ENCODE results near the gene TCP11L2. TPM values are rescaled to one million over a fixed set of nuclear protein-coding genes. Genes with fewer than 3 reads are reported as not detected.
A peak's percentile ranks its signal among the peaks of the same experiment; 100 is the strongest.

TCP11L2 gene
- total and polyA plus RNA-seq, 2 of the 13 experiments (the other 11 are each of a cell fraction or from before 2014, with no cell fraction given), result 4.6 to 24.1 TPM

- peak; percentile 28; the same call in 1 of the 2 replicates for TF ChIP-seq ZNF138 (CRISPR knock-in tag; IDR thresholded peaks at IDR 0.05; ENCODE audit: low read depth)
- TF ChIP-seq, protein P1, sequence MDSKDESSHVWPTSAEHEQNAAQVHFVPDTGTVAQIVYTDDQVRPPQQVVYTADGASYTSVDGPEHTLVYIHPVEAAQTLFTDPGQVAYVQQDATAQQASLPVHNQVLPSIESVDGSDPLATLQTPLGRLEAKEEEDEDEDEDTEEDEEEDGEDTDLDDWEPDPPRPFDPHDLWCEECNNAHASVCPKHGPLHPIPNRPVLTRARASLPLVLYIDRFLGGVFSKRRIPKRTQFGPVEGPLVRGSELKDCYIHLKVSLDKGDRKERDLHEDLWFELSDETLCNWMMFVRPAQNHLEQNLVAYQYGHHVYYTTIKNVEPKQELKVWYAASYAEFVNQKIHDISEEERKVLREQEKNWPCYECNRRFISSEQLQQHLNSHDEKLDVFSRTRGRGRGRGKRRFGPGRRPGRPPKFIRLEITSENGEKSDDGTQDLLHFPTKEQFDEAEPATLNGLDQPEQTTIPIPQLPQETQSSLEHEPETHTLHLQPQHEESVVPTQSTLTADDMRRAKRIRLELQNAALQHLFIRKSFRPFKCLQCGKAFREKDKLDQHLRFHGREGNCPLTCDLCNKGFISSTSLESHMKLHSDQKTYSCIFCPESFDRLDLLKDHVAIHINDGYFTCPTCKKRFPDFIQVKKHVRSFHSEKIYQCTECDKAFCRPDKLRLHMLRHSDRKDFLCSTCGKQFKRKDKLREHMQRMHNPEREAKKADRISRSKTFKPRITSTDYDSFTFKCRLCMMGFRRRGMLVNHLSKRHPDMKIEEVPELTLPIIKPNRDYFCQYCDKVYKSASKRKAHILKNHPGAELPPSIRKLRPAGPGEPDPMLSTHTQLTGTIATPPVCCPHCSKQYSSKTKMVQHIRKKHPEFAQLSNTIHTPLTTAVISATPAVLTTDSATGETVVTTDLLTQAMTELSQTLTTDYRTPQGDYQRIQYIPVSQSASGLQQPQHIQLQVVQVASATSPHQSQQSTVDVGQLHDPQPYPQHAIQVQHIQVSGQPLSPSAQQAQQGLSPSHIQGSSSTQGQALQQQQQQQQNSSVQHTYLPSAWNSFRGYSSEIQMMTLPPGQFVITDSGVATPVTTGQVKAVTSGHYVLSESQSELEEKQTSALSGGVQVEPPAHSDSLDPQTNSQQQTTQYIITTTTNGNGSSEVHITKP (CRISPR knock-in tag; IDR thresholded peaks at IDR 0.05; ENCODE audit: low read depth), result peak; percentile 85
- peak; percentile 81 for TF ChIP-seq ZKSCAN8 (CRISPR knock-in tag; IDR thresholded peaks at IDR 0.05; ENCODE audit: borderline replicate concordance)
- 0 out of 2 replicates have a peak, but pooled peaks have one; percentile 9 for TF ChIP-seq MEIS2 (CRISPR knock-in tag; IDR thresholded peaks at IDR 0.05)
- TF ChIP-seq, protein P2, sequence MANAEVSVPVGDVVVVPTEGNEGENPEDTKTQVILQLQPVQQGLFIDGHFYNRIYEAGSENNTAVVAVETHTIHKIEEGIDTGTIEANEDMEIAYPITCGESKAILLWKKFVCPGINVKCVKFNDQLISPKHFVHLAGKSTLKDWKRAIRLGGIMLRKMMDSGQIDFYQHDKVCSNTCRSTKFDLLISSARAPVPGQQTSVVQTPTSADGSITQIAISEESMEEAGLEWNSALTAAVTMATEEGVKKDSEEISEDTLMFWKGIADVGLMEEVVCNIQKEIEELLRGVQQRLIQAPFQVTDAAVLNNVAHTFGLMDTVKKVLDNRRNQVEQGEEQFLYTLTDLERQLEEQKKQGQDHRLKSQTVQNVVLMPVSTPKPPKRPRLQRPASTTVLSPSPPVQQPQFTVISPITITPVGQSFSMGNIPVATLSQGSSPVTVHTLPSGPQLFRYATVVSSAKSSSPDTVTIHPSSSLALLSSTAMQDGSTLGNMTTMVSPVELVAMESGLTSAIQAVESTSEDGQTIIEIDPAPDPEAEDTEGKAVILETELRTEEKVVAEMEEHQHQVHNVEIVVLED (CRISPR knock-in tag; IDR thresholded peaks at IDR 0.05; ENCODE audit: borderline replicate concordance), result peak; percentile 93
- peak; percentile 85; the same call in 1 of the 2 replicates for TF ChIP-seq ZNF569 (CRISPR knock-in tag; IDR thresholded peaks at IDR 0.05; ENCODE audit: borderline replicate concordance)
- TF ChIP-seq IKZF1 (IDR thresholded peaks at IDR 0.05), result no peak
- TF ChIP-seq YY1 (IDR thresholded peaks at IDR 0.05; ENCODE audit: insufficient read depth, insufficient replicate concordance, low read depth, low read length), result peak; percentile 37
- 0 out of 2 replicates have a peak, but pooled peaks have one; percentile 83 for TF ChIP-seq PAWR (CRISPR knock-in tag; IDR thresholded peaks at IDR 0.05; ENCODE audit: borderline replicate concordance)
- no peak for TF ChIP-seq ZNF460 (CRISPR knock-in tag; IDR thresholded peaks at IDR 0.05; ENCODE audit: borderline replicate concordance)
- TF ChIP-seq EHMT2 (IDR thresholded peaks at IDR 0.05; ENCODE audit: borderline replicate concordance, low read depth, low read length), result peak; percentile 46; the same call in 1 of the 2 replicates
- no peak for TF ChIP-seq ZFP82 (CRISPR knock-in tag; IDR thresholded peaks at IDR 0.05; ENCODE audit: borderline replicate concordance)
- TF ChIP-seq ZNF451 (CRISPR knock-in tag; IDR thresholded peaks at IDR 0.05), result peak; percentile 74
- TF ChIP-seq, protein P3, sequence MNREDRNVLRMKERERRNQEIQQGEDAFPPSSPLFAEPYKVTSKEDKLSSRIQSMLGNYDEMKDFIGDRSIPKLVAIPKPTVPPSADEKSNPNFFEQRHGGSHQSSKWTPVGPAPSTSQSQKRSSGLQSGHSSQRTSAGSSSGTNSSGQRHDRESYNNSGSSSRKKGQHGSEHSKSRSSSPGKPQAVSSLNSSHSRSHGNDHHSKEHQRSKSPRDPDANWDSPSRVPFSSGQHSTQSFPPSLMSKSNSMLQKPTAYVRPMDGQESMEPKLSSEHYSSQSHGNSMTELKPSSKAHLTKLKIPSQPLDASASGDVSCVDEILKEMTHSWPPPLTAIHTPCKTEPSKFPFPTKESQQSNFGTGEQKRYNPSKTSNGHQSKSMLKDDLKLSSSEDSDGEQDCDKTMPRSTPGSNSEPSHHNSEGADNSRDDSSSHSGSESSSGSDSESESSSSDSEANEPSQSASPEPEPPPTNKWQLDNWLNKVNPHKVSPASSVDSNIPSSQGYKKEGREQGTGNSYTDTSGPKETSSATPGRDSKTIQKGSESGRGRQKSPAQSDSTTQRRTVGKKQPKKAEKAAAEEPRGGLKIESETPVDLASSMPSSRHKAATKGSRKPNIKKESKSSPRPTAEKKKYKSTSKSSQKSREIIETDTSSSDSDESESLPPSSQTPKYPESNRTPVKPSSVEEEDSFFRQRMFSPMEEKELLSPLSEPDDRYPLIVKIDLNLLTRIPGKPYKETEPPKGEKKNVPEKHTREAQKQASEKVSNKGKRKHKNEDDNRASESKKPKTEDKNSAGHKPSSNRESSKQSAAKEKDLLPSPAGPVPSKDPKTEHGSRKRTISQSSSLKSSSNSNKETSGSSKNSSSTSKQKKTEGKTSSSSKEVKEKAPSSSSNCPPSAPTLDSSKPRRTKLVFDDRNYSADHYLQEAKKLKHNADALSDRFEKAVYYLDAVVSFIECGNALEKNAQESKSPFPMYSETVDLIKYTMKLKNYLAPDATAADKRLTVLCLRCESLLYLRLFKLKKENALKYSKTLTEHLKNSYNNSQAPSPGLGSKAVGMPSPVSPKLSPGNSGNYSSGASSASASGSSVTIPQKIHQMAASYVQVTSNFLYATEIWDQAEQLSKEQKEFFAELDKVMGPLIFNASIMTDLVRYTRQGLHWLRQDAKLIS (CRISPR knock-in tag; IDR thresholded peaks at IDR 0.05), result peak; percentile 91
- TF ChIP-seq JARID2 (CRISPR knock-in tag; IDR thresholded peaks at IDR 0.05; ENCODE audit: insufficient replicate concordance), result no peak
- TF ChIP-seq RCOR2 (CRISPR knock-in tag; IDR thresholded peaks at IDR 0.05), result peak; percentile 53; the same call in 1 of the 2 replicates
- TF ChIP-seq KLF13 (CRISPR knock-in tag; IDR thresholded peaks at IDR 0.05), result peak; percentile 86
- TF ChIP-seq SP4 (CRISPR knock-in tag; IDR thresholded peaks at IDR 0.05), result peak; percentile 88
- TF ChIP-seq SRF (IDR thresholded peaks at IDR 0.05; ENCODE audit: low read depth, low read length), result no peak
Measured at GRCh38 chr12:106357549-106358395, 55.2 kb downstream of the TCP11L2 start, which contains the start of gene POLR3B (continued).
